NCI-H345 (cell line): ENCODE data around the gene COQ5.

Experiments used
- DNase-seq: peaks from one replicate; lab custom pipeline; 2025; lab: John Stamatoyannopoulos, UW

The COQ5 gene

DNA sequence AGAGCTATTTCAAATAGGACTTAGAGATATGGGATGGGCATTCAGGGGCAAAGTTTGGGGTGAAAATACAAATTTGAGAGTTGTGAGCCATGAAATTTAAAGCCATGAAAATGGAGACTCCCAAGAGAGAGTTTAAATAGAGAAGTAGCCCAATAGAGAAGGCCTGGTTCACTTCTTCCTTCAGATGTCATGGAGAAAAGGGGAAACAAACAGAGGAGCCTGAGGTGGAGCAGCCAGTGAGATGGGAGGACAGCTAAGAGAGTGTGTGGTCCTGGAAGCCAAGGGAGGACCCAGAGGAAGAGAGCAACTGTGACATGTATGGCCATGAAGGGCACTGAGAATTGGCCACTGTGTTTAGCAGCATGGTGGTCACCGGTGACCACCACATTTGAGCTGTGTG, 45.3 kb downstream of the COQ5 start:
- no peak for DNase-seq

DNA sequence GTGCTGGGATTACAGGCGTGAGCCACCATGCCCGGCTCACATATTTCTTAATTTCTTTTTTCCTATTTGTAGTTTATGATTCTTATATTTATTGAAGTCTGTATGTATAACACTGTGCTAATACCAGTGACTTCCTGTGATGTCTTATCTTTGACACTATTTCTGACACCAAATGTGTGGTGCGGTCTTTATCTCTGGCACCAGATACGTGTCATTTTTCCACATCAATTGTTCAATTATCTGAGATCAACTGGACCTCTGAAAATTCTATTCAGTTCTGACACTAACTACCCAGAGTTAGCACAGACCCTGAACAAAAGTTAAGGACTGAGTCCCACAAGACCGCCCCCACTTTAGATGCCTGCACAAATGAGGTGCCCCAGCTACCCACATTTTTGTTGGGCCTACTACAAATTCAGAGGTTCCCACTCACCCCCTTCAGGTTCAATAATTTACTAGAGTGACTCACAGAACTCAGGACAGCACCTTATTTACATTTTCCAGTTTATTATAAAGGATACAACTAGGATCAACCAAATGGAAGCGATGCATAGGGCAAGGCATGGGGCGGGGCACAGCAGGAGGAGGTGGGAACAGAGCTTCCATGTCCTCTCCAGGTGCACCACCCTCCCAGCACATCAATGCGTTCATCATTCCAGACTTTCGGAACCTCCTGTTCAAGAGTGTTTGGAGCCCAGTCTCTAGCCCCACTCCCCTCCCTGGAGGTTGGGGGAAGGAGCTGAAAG, 47.8 kb downstream of the COQ5 start:
- DNase-seq = no peak

DNA sequence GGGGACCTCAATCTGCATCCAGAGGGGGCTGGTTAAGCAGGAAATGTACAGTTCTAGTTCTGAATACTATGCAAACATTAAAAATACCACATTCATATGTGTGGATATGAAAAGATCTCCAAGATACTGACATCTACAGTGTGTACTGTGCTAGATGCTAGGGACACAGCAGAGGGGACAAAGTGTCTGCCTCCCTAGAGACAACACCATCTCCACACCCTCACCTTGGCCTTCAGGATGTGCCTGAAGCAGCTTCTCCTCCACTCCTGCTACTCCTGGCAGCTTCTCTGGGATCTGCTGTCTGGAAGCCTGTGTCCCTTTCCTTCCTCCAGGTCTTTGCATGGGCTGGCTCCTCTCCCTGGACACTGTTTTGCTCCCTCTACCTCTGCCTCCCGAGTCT, 48.7 kb downstream of the COQ5 start:
- no peak for DNase-seq

DNA sequence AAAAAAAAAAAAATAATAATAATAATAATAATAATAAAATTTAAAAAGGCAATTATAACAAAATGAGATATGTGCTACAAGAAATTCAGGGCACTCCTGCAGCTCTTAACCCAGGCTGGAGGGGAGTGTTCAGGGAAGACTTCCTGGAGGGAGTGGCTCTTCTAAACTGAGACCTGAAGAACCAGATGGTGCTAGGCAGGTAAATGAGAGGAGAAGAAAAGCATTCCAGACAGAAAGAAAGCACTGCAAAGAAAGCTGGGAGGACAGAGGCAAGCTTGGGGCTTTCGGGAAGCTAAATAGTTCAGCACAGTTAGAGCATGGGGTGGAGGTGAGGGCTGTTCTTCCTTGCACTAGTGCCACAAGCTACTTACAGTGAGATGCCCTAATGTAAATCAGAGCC, 49.5 kb downstream of the COQ5 start:
- no peak for DNase-seq

DNA sequence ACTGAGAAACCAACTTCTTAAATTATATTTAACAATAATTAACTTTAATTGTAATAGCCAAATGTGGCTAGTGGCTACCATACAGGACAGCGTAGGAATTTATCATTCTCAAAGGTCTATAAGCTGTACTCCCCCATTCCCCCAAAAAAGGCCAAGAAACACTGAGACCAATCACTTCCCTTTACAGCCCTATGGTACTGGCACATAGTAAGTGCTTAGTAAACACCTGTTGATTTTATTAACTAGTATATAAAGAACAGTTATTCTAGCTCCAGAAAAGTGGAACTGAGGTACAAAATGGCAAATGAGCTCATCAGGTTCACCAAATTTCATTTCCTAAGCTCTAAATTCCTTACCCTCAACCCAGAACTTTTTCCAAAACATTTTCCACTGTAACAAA, 53.3 kb downstream of the COQ5 start:
- DNase-seq = no peak

DNA sequence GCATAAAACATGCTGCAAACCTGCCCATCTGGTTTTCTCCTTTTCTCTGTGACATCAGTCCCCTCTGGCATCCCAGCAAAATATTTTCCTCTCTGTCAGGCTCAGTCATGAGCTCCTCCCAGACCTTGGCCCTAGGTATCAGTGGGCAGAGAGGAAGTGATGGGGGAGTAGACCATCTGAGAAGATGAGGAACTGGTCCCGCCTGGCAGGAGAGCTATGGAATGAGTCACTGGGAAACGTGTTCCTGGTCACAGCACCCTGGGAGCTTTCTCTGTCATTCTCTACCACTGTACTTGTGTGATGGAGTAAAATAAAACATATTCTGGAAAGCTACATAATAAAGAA, 54.4 kb downstream of the COQ5 start:
- DNase-seq = no peak

DNA sequence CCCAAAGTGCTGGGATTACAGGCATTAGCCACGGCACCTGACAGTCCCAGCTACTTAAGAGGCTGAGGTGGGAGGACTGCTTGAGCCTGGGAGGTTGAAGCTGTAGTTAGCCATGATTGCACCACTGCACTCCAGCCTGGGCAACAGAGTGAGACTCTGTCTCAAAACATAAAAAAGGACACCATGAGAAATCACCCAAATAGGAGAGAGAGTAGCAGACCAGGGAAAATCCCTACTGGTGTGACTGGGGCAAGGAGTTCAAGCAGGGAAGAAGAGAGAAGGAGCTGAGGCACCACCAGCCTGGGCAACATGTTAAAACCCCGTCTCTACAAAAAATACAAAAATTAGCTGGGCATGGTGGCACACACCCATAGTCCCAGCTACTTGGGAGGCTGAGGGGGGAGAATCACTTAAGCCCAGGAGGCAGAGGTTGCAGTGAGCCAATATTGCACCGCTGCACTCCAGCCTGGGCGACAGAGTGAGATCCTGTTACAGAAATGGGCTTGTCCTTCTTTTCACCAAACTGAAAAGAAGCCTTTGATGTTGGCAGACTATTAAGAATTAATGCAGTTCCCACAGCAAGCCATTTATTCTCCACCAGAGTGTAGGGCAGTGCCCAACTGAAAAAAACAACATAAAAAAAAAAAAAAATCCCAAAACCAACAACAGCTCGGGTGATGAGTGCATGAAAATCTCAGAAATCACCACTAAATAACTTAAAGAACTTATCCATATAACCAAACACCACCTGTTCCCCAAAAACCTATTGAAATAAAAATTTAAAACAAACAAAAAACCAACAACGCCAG, 54.9 kb downstream of the COQ5 start:
- no peak for DNase-seq

DNA sequence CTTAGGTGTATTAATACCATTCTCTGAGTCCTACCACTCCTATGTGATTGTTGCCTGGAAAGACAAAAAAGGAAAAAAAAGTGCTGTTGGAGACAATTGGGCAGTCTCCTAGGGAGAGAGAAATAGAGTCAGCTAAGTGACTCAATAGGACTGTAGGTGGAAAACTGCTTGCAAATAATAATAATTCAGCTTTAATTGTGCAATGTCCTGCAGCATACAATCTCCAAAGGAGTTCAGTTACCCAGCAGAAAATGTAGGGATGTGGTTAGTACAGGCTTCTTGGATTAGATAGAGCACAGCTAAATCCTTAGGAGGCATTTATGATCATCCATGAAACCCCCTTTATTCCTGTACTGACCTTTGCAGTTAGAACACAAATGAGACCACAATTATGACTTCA, 56.4 kb downstream of the COQ5 start:
- no peak for DNase-seq

DNA sequence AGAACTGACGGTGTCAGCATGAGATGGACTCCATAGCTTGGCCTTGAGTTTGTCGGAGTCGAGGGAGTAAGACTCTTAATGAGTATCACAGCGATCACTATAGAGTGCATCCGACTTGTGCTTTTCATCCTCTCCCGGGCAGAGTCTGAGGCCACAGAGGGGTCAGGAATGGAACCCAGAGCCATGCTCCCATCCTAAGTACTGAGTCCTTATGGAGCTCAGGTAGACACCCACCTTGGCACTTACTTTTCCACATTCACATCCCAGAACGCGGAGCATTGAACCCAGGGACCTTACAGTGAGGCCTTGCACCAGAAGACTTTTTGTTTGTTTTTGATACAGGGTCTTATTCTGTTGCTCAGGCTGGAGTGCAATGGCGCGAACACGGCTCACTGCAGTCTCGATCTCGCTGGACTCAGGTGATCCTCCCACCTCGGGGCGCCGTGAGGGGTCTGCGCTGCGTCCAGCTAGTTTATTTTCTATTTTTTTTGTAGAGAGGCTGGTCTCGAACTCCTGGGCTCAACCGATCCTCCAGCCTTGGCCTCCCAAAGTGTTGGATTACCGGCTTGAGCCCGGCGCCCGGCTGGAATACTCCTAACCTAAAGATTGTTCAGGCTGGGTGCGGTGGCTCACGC, 58.7 kb downstream of the COQ5 start:
- peak; percentile 48 for DNase-seq

DNA sequence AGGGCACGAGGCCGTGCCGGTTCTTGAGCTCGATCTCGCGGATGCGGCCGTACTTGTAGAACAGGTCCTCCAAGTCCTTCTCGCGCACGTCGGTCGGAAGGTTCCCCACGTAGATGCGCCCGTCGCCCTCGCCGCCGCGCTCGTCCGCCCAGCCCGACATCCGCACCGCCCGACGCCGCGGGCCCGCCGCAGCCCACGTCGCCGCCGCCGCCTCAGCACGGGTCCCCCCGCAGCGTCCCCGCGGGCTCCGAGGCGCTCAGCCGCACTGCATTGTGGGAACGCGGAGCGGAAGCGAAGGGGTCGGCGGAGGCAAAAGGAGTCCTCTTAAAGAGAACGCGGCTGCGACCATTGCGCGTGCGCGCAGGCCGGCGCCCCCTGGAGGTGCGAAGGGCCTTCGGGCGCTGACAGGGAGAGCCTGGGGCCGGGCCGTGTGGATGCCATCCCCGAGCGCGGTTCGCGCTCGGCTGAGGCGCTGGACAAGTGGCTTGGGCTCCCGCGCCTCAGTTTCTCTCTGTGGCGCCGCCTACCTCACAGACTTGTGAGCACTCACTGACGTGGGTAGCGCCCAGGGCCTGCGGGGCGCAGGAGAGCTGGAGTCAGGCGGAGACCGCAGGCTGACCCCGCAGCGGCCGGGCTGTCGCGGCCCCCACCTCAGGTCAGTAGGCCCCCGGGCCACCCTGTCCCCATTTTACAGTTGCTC, 59.4 kb downstream of the COQ5 start, which contains the start of gene SRSF9:
Gene SRSF9, minus strand, starts transcription at position 299 of the 700 bp plus-strand sequence. Its CDS starts 139 bp downstream, at position 160.
- DNase-seq = peak; percentile 96

DNA sequence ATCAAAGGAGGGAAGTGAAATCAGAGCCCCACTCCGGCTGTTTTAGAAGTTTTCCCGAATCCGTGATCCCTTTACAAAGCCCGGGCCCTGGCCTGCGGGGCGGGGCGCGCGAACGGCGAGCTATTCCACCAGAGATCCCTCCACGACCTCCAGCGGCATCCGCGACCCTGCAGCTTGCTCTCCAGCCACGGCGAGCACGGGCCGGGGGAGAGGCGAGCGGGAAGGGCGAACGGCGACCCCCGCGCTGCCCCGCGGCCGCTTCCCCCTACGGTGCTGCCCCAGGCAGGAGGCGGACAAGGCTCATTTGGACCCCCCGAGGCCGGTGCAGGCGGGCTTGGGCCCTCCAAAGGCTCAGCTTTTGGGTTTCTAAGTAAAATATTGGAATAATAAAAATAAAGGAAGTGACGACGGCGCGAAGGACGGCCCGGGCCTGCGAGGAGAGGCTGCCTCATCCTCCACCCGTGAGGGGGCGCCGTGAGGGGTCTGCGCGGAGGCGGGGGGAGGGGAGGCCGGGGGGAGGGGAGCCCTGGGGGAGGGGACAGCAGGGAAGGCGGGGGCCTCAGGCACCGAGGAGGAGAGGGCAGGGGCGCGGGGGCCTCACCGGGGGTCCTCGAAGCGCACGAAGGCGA, 60.0 kb downstream of the COQ5 start:
- no peak for DNase-seq

DNA sequence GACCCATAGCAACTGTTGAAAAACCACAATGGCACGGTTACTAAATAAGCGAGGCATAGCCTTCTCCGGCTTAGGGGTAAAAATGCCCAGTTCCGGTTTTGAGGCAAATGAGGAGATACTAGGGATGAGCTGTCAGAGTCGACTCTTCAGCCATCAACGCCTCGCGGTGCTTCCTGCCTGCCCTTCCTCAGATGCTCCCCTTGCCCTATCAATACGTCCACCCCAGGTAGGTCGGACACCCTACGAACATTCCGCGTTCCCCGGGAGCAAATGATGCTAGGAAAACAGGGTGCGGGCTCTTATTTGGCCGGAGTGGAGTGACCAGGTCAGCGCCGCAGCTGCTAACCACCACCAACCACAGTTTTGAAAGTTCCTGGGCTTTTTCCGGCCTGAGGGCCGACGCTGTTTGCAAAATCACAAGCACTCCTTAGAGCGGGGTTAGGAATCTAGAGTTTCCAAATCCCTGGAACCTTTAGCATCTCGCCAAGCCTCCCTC, 60.6 kb downstream of the COQ5 start:
- DNase-seq = no peak

DNA sequence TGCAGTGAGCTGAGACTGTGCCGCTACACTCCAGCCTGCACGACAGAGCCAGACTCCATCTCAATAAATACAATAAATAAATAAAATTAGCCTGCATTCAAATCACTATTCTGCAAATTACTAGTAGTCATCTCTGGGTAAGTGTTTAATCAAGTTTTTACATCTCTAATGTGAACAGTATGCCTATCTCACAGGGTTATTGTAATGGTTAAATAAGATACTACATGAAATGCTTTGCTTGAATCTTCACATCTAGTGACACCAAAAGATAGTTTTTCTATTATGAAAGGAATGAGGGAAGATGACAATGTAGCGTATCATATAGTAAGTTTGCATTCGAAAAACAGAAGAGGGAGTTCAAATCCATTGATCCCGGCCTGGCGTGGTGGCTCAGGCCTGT, 61.5 kb downstream of the COQ5 start:
- DNase-seq = no peak

DNA sequence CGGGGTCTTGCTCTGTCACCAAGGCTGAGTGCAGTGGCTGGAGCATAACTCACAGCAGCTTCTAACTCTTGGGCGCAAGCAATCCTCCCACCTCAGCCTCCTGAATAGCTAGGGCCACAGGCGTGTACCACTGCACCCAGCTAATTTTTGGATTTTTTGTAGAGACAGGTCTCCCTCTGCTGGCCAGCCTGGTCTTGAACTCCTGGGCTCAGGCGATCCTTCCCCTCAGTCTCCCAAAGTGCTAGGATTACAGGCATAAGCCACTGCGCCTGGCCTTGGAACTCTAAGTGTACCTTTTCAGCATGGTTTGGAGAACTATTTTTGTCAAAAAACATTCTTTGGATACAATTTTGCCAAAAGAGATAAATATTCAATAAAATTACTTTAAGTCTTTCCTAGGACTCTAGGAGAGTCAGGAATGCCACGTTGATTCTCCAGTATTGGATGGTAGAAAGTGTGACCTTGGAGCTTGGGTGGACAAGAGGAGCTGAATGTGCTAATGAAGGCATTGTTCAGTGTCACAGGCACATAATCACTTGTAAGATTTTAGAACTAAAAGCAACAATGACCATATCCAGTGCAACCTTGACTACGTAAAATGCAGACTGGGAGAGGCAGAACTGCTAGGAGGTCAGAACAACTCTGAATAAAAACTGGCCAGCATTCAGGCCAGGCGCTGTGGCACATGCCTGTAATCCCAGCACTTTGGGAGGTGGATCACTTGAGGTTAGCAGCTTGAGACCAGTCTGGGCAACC, 62.2 kb downstream of the COQ5 start:
- DNase-seq = peak; percentile 22

DNA sequence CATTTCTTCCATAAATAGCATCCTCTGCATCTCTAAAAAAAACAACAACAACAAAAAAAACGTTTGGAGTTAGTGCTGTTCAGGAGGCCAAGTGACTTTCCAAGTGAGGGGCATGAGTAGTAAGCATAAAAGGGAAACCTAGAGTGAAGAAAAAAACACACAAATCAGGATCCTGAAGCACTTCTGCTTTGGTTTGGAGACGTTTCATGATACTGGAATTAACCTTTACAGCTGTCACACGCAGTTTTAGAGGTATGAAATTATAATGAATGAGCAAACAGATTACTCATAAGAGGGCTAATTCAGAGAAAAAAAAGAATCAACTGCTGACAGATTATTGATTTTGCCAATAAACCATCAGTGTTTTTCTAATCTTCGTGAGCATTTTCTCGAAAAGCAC, 63.2 kb downstream of the COQ5 start:
- no peak for DNase-seq

DNA sequence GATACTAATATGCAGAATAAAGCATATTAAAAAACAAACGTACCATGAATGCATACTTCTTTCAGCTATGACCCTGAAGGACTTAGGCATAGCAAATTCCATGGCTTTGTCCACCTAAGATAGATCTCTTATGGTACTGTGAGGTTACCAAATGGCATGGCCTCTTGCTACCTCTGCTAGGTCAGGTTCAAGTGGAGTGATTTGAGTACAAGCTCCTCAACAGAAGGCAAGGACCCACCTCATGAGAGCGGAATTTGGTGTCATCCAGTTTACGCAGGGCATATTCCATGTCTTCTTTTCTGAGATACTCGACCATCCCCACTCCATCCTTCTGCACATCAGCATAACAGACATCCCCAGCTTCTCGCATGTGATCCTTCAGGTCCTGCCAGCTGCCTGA, 65.2 kb downstream of the COQ5 start:
- DNase-seq = no peak

DNA sequence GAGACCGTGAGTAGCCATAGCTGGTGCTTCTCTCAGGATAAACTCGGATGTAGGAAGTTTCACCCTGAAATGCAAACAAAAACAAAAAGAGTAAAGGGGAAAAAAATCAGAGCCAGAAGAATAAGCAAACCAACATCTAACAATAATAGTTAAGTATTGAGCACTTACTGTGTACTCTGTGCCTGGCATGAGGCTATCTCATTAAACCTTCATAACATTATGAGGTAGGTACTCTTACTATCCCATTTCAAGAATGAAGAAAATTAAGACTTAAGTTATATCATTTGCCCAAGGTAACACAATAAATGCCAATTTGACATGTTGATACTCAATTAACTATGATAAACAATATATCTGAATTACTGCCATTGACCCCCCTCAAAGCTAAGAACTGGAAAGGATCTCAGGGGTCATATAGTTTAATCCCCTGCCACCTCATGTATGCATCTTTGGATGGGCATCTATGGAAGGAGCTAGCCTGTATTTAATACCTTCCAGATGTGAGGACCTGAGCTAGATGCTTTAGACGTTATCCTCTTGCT, 66.8 kb downstream of the COQ5 start:
- no peak for DNase-seq

DNA sequence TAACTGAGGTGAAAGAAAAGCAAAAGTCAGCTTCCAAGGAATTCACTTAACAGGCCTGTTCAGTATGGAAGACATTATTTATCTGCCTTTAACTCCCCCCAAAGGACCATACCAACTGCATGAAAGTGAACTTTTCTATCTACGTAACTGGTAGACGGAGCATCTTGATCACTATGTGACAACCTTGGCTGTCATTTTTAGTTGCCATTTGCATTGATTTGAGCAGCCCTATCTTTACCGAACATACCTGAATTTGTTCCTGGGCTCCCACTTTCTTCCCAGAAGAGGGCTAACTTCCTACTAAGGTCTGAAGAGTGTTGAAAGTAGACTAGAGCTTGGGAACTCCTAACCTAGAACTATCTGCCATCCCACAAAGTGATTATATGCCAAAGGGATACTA, 68.8 kb downstream of the COQ5 start:
- DNase-seq = no peak

DNA sequence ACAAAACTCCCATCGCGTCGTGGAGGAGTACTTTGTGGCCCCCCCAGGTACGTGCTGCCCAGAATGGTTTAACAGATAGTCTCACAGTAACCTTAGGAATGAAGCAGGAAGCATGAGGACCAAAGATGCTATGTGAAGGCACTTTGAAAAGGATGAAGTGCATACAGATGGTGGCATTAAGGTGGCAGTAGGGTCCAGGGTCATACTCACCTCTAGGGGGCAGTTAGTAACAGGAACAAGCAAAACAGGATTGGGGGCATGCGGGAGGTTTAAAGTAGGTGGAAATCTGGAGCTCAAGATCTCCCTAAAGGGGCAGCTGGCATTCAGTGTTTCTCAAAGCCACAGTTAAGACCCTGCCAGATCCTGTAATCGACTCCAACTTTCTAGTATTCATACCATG, 71.8 kb downstream of the COQ5 start:
- no peak for DNase-seq

DNA sequence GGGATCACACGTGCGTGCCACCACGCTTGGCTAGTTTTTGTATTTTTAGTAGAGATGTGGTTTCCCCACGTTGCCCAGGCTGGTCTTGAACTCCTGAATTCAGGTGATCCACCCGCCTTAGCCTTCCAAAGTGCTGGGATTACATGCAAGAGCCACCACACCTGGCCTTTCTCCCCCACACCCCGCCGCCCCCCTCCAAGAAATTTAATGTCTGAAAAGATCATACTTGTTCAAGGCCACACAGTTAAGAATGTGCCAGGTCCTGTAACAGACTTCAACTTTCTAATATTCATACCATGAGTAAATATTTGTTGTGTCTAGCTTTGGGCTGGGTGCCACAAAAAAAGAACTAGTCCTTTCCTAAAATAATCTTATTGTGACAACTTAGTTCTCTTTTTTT, 73.7 kb downstream of the COQ5 start:
- DNase-seq = no peak

DNA sequence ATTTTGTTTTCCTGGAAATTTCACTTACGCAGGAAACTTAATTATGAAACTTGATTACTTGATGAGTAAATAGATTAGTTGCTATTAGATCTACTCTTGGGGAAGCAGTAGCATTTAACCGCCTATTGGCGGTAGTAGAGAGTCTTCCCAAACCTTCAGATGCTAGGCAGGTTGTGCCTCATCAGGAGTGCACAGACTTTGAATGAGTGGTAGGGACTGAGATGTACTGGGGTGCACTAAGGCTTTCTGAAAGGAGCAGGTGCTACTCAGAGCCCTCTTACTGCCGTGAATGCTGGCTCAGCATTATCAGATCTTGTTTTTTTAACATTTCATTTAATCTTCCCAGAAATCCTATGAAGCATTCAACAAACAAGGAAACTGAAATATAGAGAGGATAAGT, 75.0 kb downstream of the COQ5 start:
- no peak for DNase-seq
